HL-60 (cell line): ENCODE results near the gene LUZP2.

Experiments
- GABPA ChIP-seq: IDR thresholded peaks from 2 replicates; pipeline ENCODE4 v1.6.1; 2012; ENCODE audit warnings: low read depth
- TF ChIP-seq, protein P1 (sequence below): IDR thresholded peaks from one replicate; pipeline ENCODE4 v1.5.1; 2011; ENCODE audit warnings: low read length, control low read depth, inconsistent platforms; ENCODE audit not compliant: insufficient read depth

DNA sequence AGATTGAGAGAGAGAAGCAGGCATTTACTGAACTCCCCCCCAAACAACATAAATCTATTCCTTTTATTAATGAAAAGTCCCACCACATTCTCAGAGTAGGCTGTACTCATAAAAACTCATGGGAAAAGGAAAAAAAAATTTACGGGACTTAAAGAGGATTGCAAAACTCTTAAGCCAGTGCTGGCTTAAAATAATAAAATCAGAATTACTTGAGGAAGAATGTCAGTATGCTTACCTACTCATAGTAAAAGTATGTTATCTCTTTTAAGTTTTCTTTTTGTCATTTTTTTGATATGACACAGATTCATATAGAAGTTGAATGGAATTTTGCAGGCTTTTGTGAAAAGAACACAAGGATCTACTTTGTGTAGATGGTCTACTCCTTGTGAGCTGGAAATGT is 126.3 kb downstream of the LUZP2 start:
- TF ChIP-seq, protein P1, sequence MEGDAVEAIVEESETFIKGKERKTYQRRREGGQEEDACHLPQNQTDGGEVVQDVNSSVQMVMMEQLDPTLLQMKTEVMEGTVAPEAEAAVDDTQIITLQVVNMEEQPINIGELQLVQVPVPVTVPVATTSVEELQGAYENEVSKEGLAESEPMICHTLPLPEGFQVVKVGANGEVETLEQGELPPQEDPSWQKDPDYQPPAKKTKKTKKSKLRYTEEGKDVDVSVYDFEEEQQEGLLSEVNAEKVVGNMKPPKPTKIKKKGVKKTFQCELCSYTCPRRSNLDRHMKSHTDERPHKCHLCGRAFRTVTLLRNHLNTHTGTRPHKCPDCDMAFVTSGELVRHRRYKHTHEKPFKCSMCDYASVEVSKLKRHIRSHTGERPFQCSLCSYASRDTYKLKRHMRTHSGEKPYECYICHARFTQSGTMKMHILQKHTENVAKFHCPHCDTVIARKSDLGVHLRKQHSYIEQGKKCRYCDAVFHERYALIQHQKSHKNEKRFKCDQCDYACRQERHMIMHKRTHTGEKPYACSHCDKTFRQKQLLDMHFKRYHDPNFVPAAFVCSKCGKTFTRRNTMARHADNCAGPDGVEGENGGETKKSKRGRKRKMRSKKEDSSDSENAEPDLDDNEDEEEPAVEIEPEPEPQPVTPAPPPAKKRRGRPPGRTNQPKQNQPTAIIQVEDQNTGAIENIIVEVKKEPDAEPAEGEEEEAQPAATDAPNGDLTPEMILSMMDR: no peak
- no peak for TF ChIP-seq GABPA
